ENCODE data around the gene P3H3.
"Not testable (repeated sequence)": the region's sequence is repeated elsewhere in the genome, so short reads cannot be mapped to it uniquely, and the experiment has no call there.

P3H3 gene

GRCh38 chr12:6883683-6884082 lies 55.5 kb downstream of the P3H3 start:
- Histone ChIP-seq H3K9me2 (replicated peaks; ENCODE audit: low read depth, low read length) (no peaks in the 10 kb centered on the region), H3K4me2 (ENCODE audit: low read depth, low read length, poor library complexity, severe bottlenecking) (no peak overlapping the region), H3K79me2 (ENCODE audit: insufficient read depth, low read length) (no peaks in the 10 kb centered on the region), H3K9ac (ENCODE audit: low read depth, low read length, poor library complexity, severe bottlenecking) (no peak overlapping the region), H4K20me1 (ENCODE audit: insufficient read depth, low read length, poor library complexity, severe bottlenecking) (no peaks in the 10 kb centered on the region), H3K9me3 (ENCODE audit: insufficient read depth, low read depth, low read length) (no peaks in the 10 kb centered on the region), H3K27me3 (ENCODE audit: insufficient read depth, low read length, poor library complexity, severe bottlenecking) (no peaks in the 10 kb centered on the region), H3K36me3 (ENCODE audit: insufficient read depth, low read length) (no peaks in the 10 kb centered on the region), H3K4me1 (ENCODE audit: insufficient read depth, low read length, poor library complexity, severe bottlenecking) (no peaks in the 10 kb centered on the region), H3K4me3 (ENCODE audit: low read length, poor library complexity, severe bottlenecking) (no peak overlapping the region), H2AFZ (ENCODE audit: low read length) (no peak overlapping the region), H3F3A (ENCODE audit: low read depth) (no peaks in the 10 kb centered on the region)
- no peak for TF ChIP-seq CTCF (conservative IDR thresholded peaks at IDR 0.05; ENCODE audit: low read length)
- TF ChIP-seq EZH2phosphoT487 (IDR thresholded peaks at IDR 0.05; ENCODE audit: borderline replicate concordance) = no peak

- Histone ChIP-seq H4K20me1 (ENCODE audit: insufficient read depth, low read length, poor library complexity, severe bottlenecking) (no peaks in the 10 kb centered on the region), H3K4me3 (ENCODE audit: low read length, poor library complexity, severe bottlenecking) (no peak overlapping the region), H3K36me3 (ENCODE audit: insufficient read depth, low read length) (no peaks in the 10 kb centered on the region), H3K9me2 (replicated peaks; ENCODE audit: low read depth, low read length) (no peaks in the 10 kb centered on the region), H3F3A (ENCODE audit: low read depth) (no peaks in the 10 kb centered on the region), H3K4me2 (ENCODE audit: low read depth, low read length, poor library complexity, severe bottlenecking) (no peak overlapping the region), H2AFZ (ENCODE audit: low read length) (no peak overlapping the region), H3K4me1 (ENCODE audit: insufficient read depth, low read length, poor library complexity, severe bottlenecking) (no peaks in the 10 kb centered on the region), H3K9ac (ENCODE audit: low read depth, low read length, poor library complexity, severe bottlenecking) (no peak overlapping the region), H3K9me3 (ENCODE audit: insufficient read depth, low read depth, low read length) (no peaks in the 10 kb centered on the region), H3K79me2 (ENCODE audit: insufficient read depth, low read length) (no peaks in the 10 kb centered on the region), H3K27me3 (ENCODE audit: insufficient read depth, low read length, poor library complexity, severe bottlenecking) (no peaks in the 10 kb centered on the region)
- TF ChIP-seq CTCF (conservative IDR thresholded peaks at IDR 0.05; ENCODE audit: low read length) = no peak
- no peak for TF ChIP-seq EZH2phosphoT487 (IDR thresholded peaks at IDR 0.05; ENCODE audit: borderline replicate concordance)
These were observed 56.3 kb downstream of the P3H3 start for GRCh38 chr12:6884539-6884938.

- not testable (repeated sequence) for H3K9ac ChIP-seq (ENCODE audit: low read depth, low read length, poor library complexity, severe bottlenecking); H3K4me1 ChIP-seq (ENCODE audit: insufficient read depth, low read length, poor library complexity, severe bottlenecking); H3K9me2 ChIP-seq (replicated peaks; ENCODE audit: low read depth, low read length); H3K27me3 ChIP-seq (ENCODE audit: insufficient read depth, low read length, poor library complexity, severe bottlenecking); H4K20me1 ChIP-seq (ENCODE audit: insufficient read depth, low read length, poor library complexity, severe bottlenecking); H3K4me3 ChIP-seq (ENCODE audit: low read length, poor library complexity, severe bottlenecking); H3K4me2 ChIP-seq (ENCODE audit: low read depth, low read length, poor library complexity, severe bottlenecking); H3K36me3 ChIP-seq (ENCODE audit: insufficient read depth, low read length); H3K79me2 ChIP-seq (ENCODE audit: insufficient read depth, low read length); H3F3A ChIP-seq (ENCODE audit: low read depth); H2AFZ ChIP-seq (ENCODE audit: low read length); H3K9me3 ChIP-seq (ENCODE audit: insufficient read depth, low read depth, low read length)
These were observed 58.2 kb downstream of the P3H3 start for GRCh38 chr12:6886206-6886999.

- Histone ChIP-seq H3K9me2 (replicated peaks; ENCODE audit: low read depth, low read length) (no peaks in the 10 kb centered on the region), H3K9me3 (ENCODE audit: insufficient read depth, low read depth, low read length) (no peaks in the 10 kb centered on the region), H3K4me3 (ENCODE audit: low read length, poor library complexity, severe bottlenecking) (no peak overlapping the region), H2AFZ (ENCODE audit: low read length) (no peak overlapping the region), H3F3A (ENCODE audit: low read depth) (0 out of 2 replicates have a peak, but pooled peaks cover 2% of the 10 kb centered on the region), H3K9ac (ENCODE audit: low read depth, low read length, poor library complexity, severe bottlenecking) (no peak overlapping the region), H3K36me3 (ENCODE audit: insufficient read depth, low read length) (no peaks in the 10 kb centered on the region), H3K4me1 (ENCODE audit: insufficient read depth, low read length, poor library complexity, severe bottlenecking) (peaks cover 19% of the 10 kb centered on the region), H4K20me1 (ENCODE audit: insufficient read depth, low read length, poor library complexity, severe bottlenecking) (no peaks in the 10 kb centered on the region), H3K27me3 (ENCODE audit: insufficient read depth, low read length, poor library complexity, severe bottlenecking) (no peaks in the 10 kb centered on the region), H3K4me2 (ENCODE audit: low read depth, low read length, poor library complexity, severe bottlenecking) (no peak overlapping the region), H3K79me2 (ENCODE audit: insufficient read depth, low read length) (peaks cover 10% of the 10 kb centered on the region; the same call in 1 of the 2 replicates)
- TF ChIP-seq EZH2phosphoT487 (IDR thresholded peaks at IDR 0.05; ENCODE audit: borderline replicate concordance) = no peak
- no peak for TF ChIP-seq CTCF (conservative IDR thresholded peaks at IDR 0.05; ENCODE audit: low read length)
These were observed 59.3 kb downstream of the P3H3 start for GRCh38 chr12:6887460-6887859.
